H1 (cell line): ENCODE results near the gene ZNF575. TPM values are rescaled to one million over a fixed set of nuclear protein-coding genes. Genes with fewer than 3 reads are reported as not detected.

ENCODE experiments used
- CTCF ChIA-PET: fragments of 300-600 bp; sonication (Branson Sonifier 250); formaldehyde crosslinking; loops from one replicate; lab custom pipeline; 2021; ENCODE audit not compliant: partially characterized antibody; lab: Charles Lee
- POLR2A ChIA-PET: fragments of 300-600 bp; sonication (Branson Sonifier 250); formaldehyde crosslinking; loops from one replicate; lab custom pipeline; 2021; ENCODE audit warnings: inconsistent platforms; ENCODE audit not compliant: partially characterized antibody; lab: Charles Lee
- DNase-seq, 2 experiments: peaks; one replicate each; pipeline versions ENCODE4 v3.0.0 to v3.0.0-alpha.2; 2010 to 2022; ENCODE audit warnings: low spot score in 2 of 2, low read depth in 1 of 2, mixed read lengths in 1 of 2
- FAIRE-seq: peaks from 2 replicates; lab custom pipeline; 2011; peaks lifted over from hg19 to GRCh38; lab: Jason Lieb, UNC
- H2AFZ ChIP-seq: 2 replicates; pipeline ENCODE4 v1.8.1; 2012; ENCODE audit warnings: low read length, inconsistent platforms
- H2AK5ac ChIP-seq: 2 replicates; pipeline ENCODE4 v1.6.1; 2013; ENCODE audit warnings: low read depth, low read length
- H2BK120ac ChIP-seq: replicated peaks from 2 replicates; pipeline ENCODE3; 2013; ENCODE audit warnings: low read depth, low read length, inconsistent platforms
- H2BK12ac ChIP-seq: 2 replicates; pipeline ENCODE4 v1.6.1; 2013; ENCODE audit warnings: low read depth, low read length
- H2BK15ac ChIP-seq: 2 replicates; pipeline ENCODE4 v1.6.1; 2013; ENCODE audit warnings: low read length
- H2BK20ac ChIP-seq: 2 replicates; pipeline ENCODE4 v1.6.1; 2013; ENCODE audit warnings: low read length
- H2BK5ac ChIP-seq: 2 replicates; pipeline ENCODE4 v1.6.1; 2013; ENCODE audit warnings: low read depth, low read length
- H3K14ac ChIP-seq: 2 replicates; pipeline ENCODE4 v1.6.1; 2013; ENCODE audit warnings: inconsistent platforms; ENCODE audit not compliant: insufficient read length
- H3K18ac ChIP-seq: 2 replicates; pipeline ENCODE4 v1.6.1; 2013; ENCODE audit warnings: low read length; ENCODE audit errors: extremely low read depth
- H3K23ac ChIP-seq: 2 replicates; pipeline ENCODE4 v1.6.1; 2013; ENCODE audit warnings: inconsistent platforms; ENCODE audit not compliant: insufficient read length
- H3K23me2 ChIP-seq: 2 replicates; pipeline ENCODE4 v1.6.1; 2013; ENCODE audit warnings: low read depth, low read length
- H3K27ac ChIP-seq: 2 replicates; pipeline ENCODE4 v1.6.1; 2011; ENCODE audit warnings: low read depth, low read length, inconsistent platforms
- H3K27me3 ChIP-seq, 4 experiments: replicated peaks in 1 of 4; 1 replicate in 1 of 4; 2 replicates in 3 of 4; pipeline versions ENCODE4 v1.6.1 to v1.8.1; 2011 to 2013; ENCODE audit warnings: low read length in 3 of 4, mild to moderate bottlenecking in 3 of 4, inconsistent platforms in 2 of 4, mixed read lengths in 2 of 4, moderate library complexity in 1 of 4; ENCODE audit not compliant: control insufficient read depth in 3 of 4, insufficient read depth in 3 of 4; ENCODE audit errors: extremely low read depth in 1 of 4
- H3K36me3 ChIP-seq, 4 experiments: 2 replicates each; pipeline versions ENCODE4 v1.6.1 to v1.8.1; 2011 to 2013; ENCODE audit warnings: mild to moderate bottlenecking in 4 of 4, low read length in 3 of 4, moderate library complexity in 2 of 4, control low read depth in 1 of 4, inconsistent platforms in 1 of 4; ENCODE audit not compliant: insufficient read depth in 4 of 4, control insufficient read depth in 2 of 4
- H3K4ac ChIP-seq: replicated peaks from 2 replicates; pipeline ENCODE3; 2013; ENCODE audit warnings: low read length, low read depth, mixed read lengths, inconsistent platforms; ENCODE audit not compliant: insufficient read length
- H3K4me1 ChIP-seq, 4 experiments: replicated peaks in 1 of 4; 1 replicate in 1 of 4; 2 replicates in 3 of 4; pipeline versions ENCODE4 v1.6.1 to v1.8.1; 2011 to 2013; ENCODE audit warnings: low read length in 3 of 4, inconsistent platforms in 2 of 4, mixed read lengths in 1 of 4; ENCODE audit not compliant: insufficient read depth in 4 of 4, control insufficient read depth in 3 of 4
- H3K4me2 ChIP-seq, 2 experiments: 2 replicates each; pipeline versions ENCODE4 v1.6.1 to v1.8.1; 2011 to 2013; ENCODE audit warnings: low read depth in 2 of 2, low read length in 2 of 2, control low read depth in 1 of 2, inconsistent platforms in 1 of 2, mild to moderate bottlenecking in 1 of 2; ENCODE audit not compliant: insufficient read depth in 1 of 2
- H3K4me3 ChIP-seq, 4 experiments: fragments of 200-600, 300-600 bp in 1 of 4; sonication (generic), shearing (Covaris generic), sonication (Bioruptor Twin) in 1 of 4; 2 replicates each; pipeline versions ENCODE4 v1.5.1 to v1.8.1; 2011 to 2016; ENCODE audit warnings: low read length in 4 of 4, low read depth in 3 of 4, control low read depth in 2 of 4, inconsistent platforms in 2 of 4, mild to moderate bottlenecking in 2 of 4, mixed read lengths in 1 of 4, moderate library complexity in 1 of 4; ENCODE audit not compliant: insufficient read depth in 2 of 4; ENCODE audit errors: extremely low read depth in 1 of 4
- H3K56ac ChIP-seq: replicated peaks from 2 replicates; pipeline ENCODE3; 2013; ENCODE audit warnings: low read depth, mild to moderate bottlenecking, mixed read lengths, low read length, inconsistent platforms; ENCODE audit not compliant: insufficient read length
- H3K79me1 ChIP-seq: 2 replicates; pipeline ENCODE4 v1.6.1; 2013; ENCODE audit warnings: low read depth, low read length, control low read depth
- H3K79me2 ChIP-seq, 2 experiments: 2 replicates each; pipeline versions ENCODE4 v1.6.1 to v1.8.1; 2012 to 2013; ENCODE audit warnings: low read length in 2 of 2, mild to moderate bottlenecking in 2 of 2, inconsistent platforms in 1 of 2; ENCODE audit not compliant: insufficient read depth in 2 of 2, control insufficient read depth in 1 of 2
- H3K9ac ChIP-seq, 4 experiments: replicated peaks in 1 of 4; 1 replicate in 1 of 4; 2 replicates in 3 of 4; pipeline versions ENCODE4 v1.6.1 to v1.8.1; 2011 to 2013; ENCODE audit warnings: low read depth in 3 of 4, low read length in 3 of 4, control low read depth in 2 of 4, mild to moderate bottlenecking in 2 of 4, moderate library complexity in 2 of 4, inconsistent platforms in 1 of 4; ENCODE audit errors: extremely low read depth in 1 of 4
- H3K9me3 ChIP-seq, 2 experiments: 2 replicates each; pipeline versions ENCODE4 v1.6.1 to v1.8.1; 2012 to 2013; ENCODE audit warnings: mild to moderate bottlenecking in 2 of 2, moderate library complexity in 2 of 2, control low read depth in 1 of 2, inconsistent platforms in 1 of 2, low read depth in 1 of 2, low read length in 1 of 2, mixed read lengths in 1 of 2; ENCODE audit not compliant: insufficient read depth in 2 of 2
- H4K20me1 ChIP-seq, 2 experiments: replicated peaks in 1 of 2; 2 replicates each; pipeline versions ENCODE3 to v1.8.1; 2011 to 2013; ENCODE audit warnings: inconsistent platforms in 2 of 2, low read length in 2 of 2, mild to moderate bottlenecking in 1 of 2; ENCODE audit not compliant: insufficient read depth in 2 of 2, control insufficient read depth in 1 of 2
- H4K5ac ChIP-seq: 2 replicates; pipeline ENCODE4 v1.6.1; 2013; ENCODE audit warnings: low read length, low read depth, mixed read lengths, inconsistent platforms; ENCODE audit not compliant: insufficient read length
- H4K8ac ChIP-seq: 2 replicates; pipeline ENCODE4 v1.8.0; 2013; ENCODE audit warnings: mild to moderate bottlenecking, moderate library complexity, low read length, inconsistent platforms; ENCODE audit not compliant: insufficient read depth; ENCODE audit errors: extremely low read depth
- H4K91ac ChIP-seq: replicated peaks from 2 replicates; pipeline ENCODE3; 2013; ENCODE audit warnings: low read length, mixed read lengths, inconsistent platforms; ENCODE audit not compliant: insufficient read length
- CBX8 ChIP-seq: fragments of 300-800, 300-1000 bp; sonication (generic); IDR thresholded peaks from 2 replicates; pipeline ENCODE4 v1.7.1; 2016; ENCODE audit warnings: low read depth, low read length, borderline replicate concordance
- CTCF ChIP-seq, 3 experiments: IDR thresholded peaks; 1 replicate in 2 of 3; 2 replicates in 1 of 3; pipeline versions ENCODE4 v1.5.1 to v1.6.1; 2011; ENCODE audit warnings: low read length in 3 of 3, mild to moderate bottlenecking in 3 of 3, inconsistent platforms in 2 of 3, low read depth in 1 of 3, moderate library complexity in 1 of 3; ENCODE audit not compliant: insufficient read depth in 1 of 3; ENCODE audit errors: control extremely low read depth in 1 of 3
- E2F6 ChIP-seq: IDR thresholded peaks from 2 replicates; pipeline ENCODE4 v1.6.1; 2012; ENCODE audit warnings: inconsistent platforms
- EP300 ChIP-seq, 2 experiments: IDR thresholded peaks; 1 replicate in 1 of 2; 2 replicates in 1 of 2; pipeline ENCODE4 v1.6.1; 2011 to 2012; ENCODE audit warnings: low read depth in 2 of 2, low read length in 2 of 2, mild to moderate bottlenecking in 2 of 2, borderline replicate concordance in 1 of 2, inconsistent platforms in 1 of 2, moderate library complexity in 1 of 2
- POLR2A ChIP-seq, 2 experiments: IDR thresholded peaks; 1 replicate in 1 of 2; 2 replicates in 1 of 2; pipeline ENCODE4 v1.6.1; 2011; ENCODE audit warnings: low read depth in 2 of 2, low read length in 2 of 2, mild to moderate bottlenecking in 2 of 2; ENCODE audit errors: control extremely low read depth in 1 of 2
- POU5F1 ChIP-seq: IDR thresholded peaks from 2 replicates; pipeline ENCODE4 v1.6.1; 2011; ENCODE audit warnings: low read depth, mild to moderate bottlenecking, low read length, moderate library complexity
- SUZ12 ChIP-seq: fragments of 200-600 bp; sonication (generic); IDR thresholded peaks from 2 replicates; pipeline ENCODE4 v1.6.1; 2012; ENCODE audit warnings: mild to moderate bottlenecking, inconsistent platforms, low read length, moderate library complexity, mixed read lengths
- TBP ChIP-seq: IDR thresholded peaks from 2 replicates; pipeline ENCODE4 v1.6.1; 2011; ENCODE audit warnings: low read depth, low read length, improper control_type of control experiment
- whole genome bisulfite sequencing, 2 experiments: shearing (Covaris generic) in 1 of 2; methylation state at CpG; one replicate each; pipeline versions ENCODE4 v1.1.6 to v1.1.7; 2013 to 2015; ENCODE audit warnings: low lambda C conversion rate in 2 of 2, mixed read lengths in 2 of 2, inconsistent platforms in 1 of 2, low coverage in 1 of 2, missing lambda C conversion rate in 1 of 2; ENCODE audit not compliant: insufficient replicate concordance in 2 of 2, insufficient coverage in 1 of 2, insufficient read length in 1 of 2; ENCODE audit errors: extremely low coverage in 1 of 2, missing lambda C conversion rate in 1 of 2; 5-methylcytosine and 5-hydroxymethylcytosine counted together
- polyA plus RNA-seq, 7 experiments: library from polyadenylated mRNA; depleted of rRNA in 3 of 7; stranded (reverse) in 5 of 7; unstranded in 2 of 7; fragments of >200 nt in 5 of 7; fragments of 200-250 nt in 2 of 7; gene quantifications; 1 replicate in 5 of 7; 2 replicates in 1 of 7; 4 replicates in 1 of 7; pipeline versions ENCODE4 v1.2.1 to v1.2.3, GENCODE V29; 2011 to 2013; ENCODE audit warnings: missing spikeins in 2 of 7, mixed read lengths in 2 of 7
- total RNA-seq: library from RNA; stranded (reverse); fragmentation: NEBNext Ultra II Directional; extraction: Animal tissue kit (Norgen Biotek cat#: 25700); gene quantifications from 2 replicates; pipeline ENCODE4 v1.2.1, GENCODE V29; 2021

Gene ZNF575
- total and polyA plus RNA-seq, 2 of the 8 experiments (the other 6 are each of a cell fraction or from before 2014, with no cell fraction given), result 0.05 TPM; not detected in 1

DNA sequence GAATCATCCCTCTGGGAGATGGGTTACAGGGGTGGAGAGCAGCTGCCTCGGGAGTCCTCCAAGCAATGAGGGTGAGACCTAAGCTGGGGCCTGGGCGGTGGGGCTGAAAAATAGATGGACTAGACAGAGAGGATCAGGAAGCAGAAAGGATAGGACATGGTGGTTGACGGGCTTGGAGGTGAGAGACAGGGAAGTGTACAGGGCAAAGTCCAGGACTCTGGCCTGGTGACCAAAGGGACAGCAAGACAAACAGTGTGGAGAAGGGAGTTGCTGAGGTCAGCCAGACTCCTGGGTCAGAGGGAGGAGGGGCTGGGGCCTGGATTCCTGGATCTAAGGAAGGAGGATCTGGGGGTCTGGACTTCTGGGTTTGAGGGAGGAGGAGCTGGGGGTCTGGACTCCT lies 33.9 kb upstream of the ZNF575 start:
- Histone ChIP-seq H4K20me1 (peaks cover 0 to 2% of the 10 kb centered on the region in 2 experiments), H2AFZ (no peak overlapping the region), H2AK5ac (no peak overlapping the region), H3K79me1 (no peaks in the 10 kb centered on the region), H3K79me2 (no peaks in the 10 kb centered on the region), H3K14ac (no peak overlapping the region), H3K4me2 (no peak overlapping the region), H2BK20ac (no peak overlapping the region), H2BK15ac (no peak overlapping the region), H3K27me3 (peaks cover 3 to 16% (median 14%) of the 10 kb centered on the region in 4 experiments), H2BK12ac (no peak overlapping the region), H3K9ac (no peak overlapping the region), H2BK120ac (no peak overlapping the region), H3K56ac (no peak overlapping the region), H2BK5ac (no peak overlapping the region), H3K4me1 (peaks cover 0 to 6% (median 0%) of the 10 kb centered on the region in 4 experiments; a peak in 1 of 7 replicates), H3K4ac (no peak overlapping the region), H4K8ac (no peak overlapping the region), H3K18ac (no peak overlapping the region), H3K4me3 (no peak overlapping the region), H3K23me2 (peaks cover 12% of the 10 kb centered on the region; the same call in 1 of the 2 replicates), H3K9me3 (no peaks in the 10 kb centered on the region), H4K5ac (no peak overlapping the region), H3K23ac (no peak overlapping the region), H4K91ac (no peak overlapping the region), H3K27ac (no peak overlapping the region), H3K36me3 (peaks cover 0 to 8% (median 2%) of the 10 kb centered on the region in 4 experiments; a peak in 3 of 8 replicates)
- ChIA-PET CTCF (interaction anchor here (0.6 to 1.9 kb wide), 8 partner anchors 19 to 221 kb away, joined by 3 to 9 read pairs (median 4); no protein-coding TSS in a partner anchor), POLR2A (no interaction called here)
- no peak for DNase-seq
- TF ChIP-seq CBX8 (no peak), CTCF (IDR thresholded peaks at IDR 0.05; ENCODE audit: control extremely low read depth in 1 of 3, insufficient read depth in 1 of 3, low read depth in 1 of 3, low read length in 3 of 3) (no peak), EP300 (IDR thresholded peaks at IDR 0.05; ENCODE audit: borderline replicate concordance in 1 of 2, low read depth in 2 of 2, low read length in 2 of 2) (no peak), SUZ12 (no peak), POLR2A (IDR thresholded peaks at IDR 0.05; ENCODE audit: control extremely low read depth in 1 of 2, low read depth in 2 of 2, low read length in 2 of 2) (no peak), E2F6 (no peak), POU5F1 (no peak), TBP (no peak)
- FAIRE-seq, result no peak
- WGBS, 2 experiments, result 73% methylated on average over 3 of the region's 3 CpGs; no CpG with 5 or more reads in 1 of the 2 experiments
